H9 (cell line): ENCODE results near the gene ZNF750. TPM values are rescaled to one million over a fixed set of nuclear protein-coding genes. Genes with fewer than 3 reads are reported as not detected.

Source experiments
- DNase-seq: peaks from one replicate; pipeline ENCODE4 v3.0.0-alpha.2; 2017
- H2AFZ ChIP-seq: one replicate; pipeline ENCODE4 v1.6.1; 2013; ENCODE audit warnings: mild to moderate bottlenecking, low read length, control low read depth, moderate library complexity
- H2AK5ac ChIP-seq: 2 replicates; pipeline ENCODE4 v1.6.1; 2013; ENCODE audit warnings: low read length, control low read depth, mixed read lengths; ENCODE audit not compliant: insufficient read length
- H2BK120ac ChIP-seq: one replicate; pipeline ENCODE4 v1.6.1; 2013; ENCODE audit warnings: low read depth, mild to moderate bottlenecking, low read length, control low read depth, inconsistent platforms; ENCODE audit not compliant: poor library complexity, severe bottlenecking
- H2BK12ac ChIP-seq: 2 replicates; pipeline ENCODE4 v1.6.1; 2013; ENCODE audit warnings: low read length, control low read depth, mixed read lengths, low read depth; ENCODE audit not compliant: insufficient read length
- H2BK15ac ChIP-seq: 2 replicates; pipeline ENCODE4 v1.6.1; 2013; ENCODE audit warnings: low read depth, low read length, control low read depth
- H2BK20ac ChIP-seq: one replicate; pipeline ENCODE4 v1.6.1; 2013; ENCODE audit warnings: low read depth, mild to moderate bottlenecking, low read length, control low read depth, inconsistent platforms; ENCODE audit not compliant: poor library complexity, severe bottlenecking
- H2BK5ac ChIP-seq: 2 replicates; pipeline ENCODE4 v1.6.1; 2013; ENCODE audit warnings: low read length, control low read depth, mixed read lengths; ENCODE audit not compliant: insufficient read length
- H3K14ac ChIP-seq: 2 replicates; pipeline ENCODE4 v1.6.1; 2013; ENCODE audit warnings: low read length, control low read depth; ENCODE audit not compliant: insufficient read depth
- H3K18ac ChIP-seq: 2 replicates; pipeline ENCODE4 v1.6.1; 2013; ENCODE audit warnings: low read depth, mild to moderate bottlenecking, mixed read lengths, low read length, control low read depth; ENCODE audit not compliant: insufficient read length
- H3K23ac ChIP-seq: 2 replicates; pipeline ENCODE4 v1.6.1; 2013; ENCODE audit warnings: low read length, control low read depth, mixed read lengths, low read depth; ENCODE audit not compliant: insufficient read length
- H3K23me2 ChIP-seq: 2 replicates; pipeline ENCODE4 v1.6.1; 2013; ENCODE audit warnings: low read depth, mild to moderate bottlenecking, mixed read lengths, low read length, control low read depth; ENCODE audit not compliant: insufficient read length, poor library complexity, severe bottlenecking
- H3K27ac ChIP-seq: 2 replicates; pipeline ENCODE4 v1.5.1; 2013; ENCODE audit warnings: low read length, control low read depth, mixed read lengths, low read depth; ENCODE audit not compliant: insufficient read length
- H3K27me3 ChIP-seq: 2 replicates; pipeline ENCODE4 v1.6.1; 2013; ENCODE audit warnings: low read length, control low read depth, inconsistent platforms; ENCODE audit not compliant: insufficient read depth
- H3K4ac ChIP-seq: 2 replicates; pipeline ENCODE4 v1.6.1; 2013; ENCODE audit warnings: low read depth, mild to moderate bottlenecking, control low read depth, inconsistent platforms, low read length, moderate library complexity
- H3K4me1 ChIP-seq: 2 replicates; pipeline ENCODE4 v1.6.1; 2013; ENCODE audit warnings: low read length, control low read depth, inconsistent platforms; ENCODE audit not compliant: insufficient read depth
- H3K4me2 ChIP-seq: 2 replicates; pipeline ENCODE4 v1.6.1; 2013; ENCODE audit warnings: low read length, control low read depth, mixed read lengths; ENCODE audit not compliant: insufficient read length, insufficient read depth
- H3K56ac ChIP-seq: 2 replicates; pipeline ENCODE4 v1.6.1; 2013; ENCODE audit warnings: low read depth, mild to moderate bottlenecking, mixed read lengths, low read length, control low read depth; ENCODE audit not compliant: insufficient read length
- H3K79me1 ChIP-seq: 2 replicates; pipeline ENCODE4 v1.6.1; 2013; ENCODE audit warnings: low read depth, mild to moderate bottlenecking, moderate library complexity, low read length, control low read depth, inconsistent platforms; ENCODE audit not compliant: insufficient read depth, poor library complexity, severe bottlenecking
- H3K79me2 ChIP-seq: 2 replicates; pipeline ENCODE4 v1.6.1; 2013; ENCODE audit warnings: low read length, control low read depth, inconsistent platforms; ENCODE audit not compliant: insufficient read depth
- H3K9ac ChIP-seq: 2 replicates; pipeline ENCODE4 v1.6.1; 2013; ENCODE audit warnings: low read length, control low read depth, mixed read lengths; ENCODE audit not compliant: insufficient read length; ENCODE audit errors: extremely low read depth
- H3K9me3 ChIP-seq: one replicate; pipeline ENCODE4 v1.6.1; 2013; ENCODE audit warnings: low read depth, low read length, inconsistent platforms; ENCODE audit not compliant: control insufficient read depth
- H3T11ph ChIP-seq: one replicate; pipeline ENCODE4 v1.6.1; 2013; ENCODE audit warnings: mild to moderate bottlenecking, low read length, control low read depth, inconsistent platforms
- H4K20me1 ChIP-seq: one replicate; pipeline ENCODE4 v1.6.1; 2013; ENCODE audit not compliant: control insufficient read depth, insufficient read length, insufficient read depth
- H4K5ac ChIP-seq: 2 replicates; pipeline ENCODE4 v1.6.1; 2013; ENCODE audit warnings: low read depth, mild to moderate bottlenecking, mixed read lengths, low read length, control low read depth; ENCODE audit not compliant: insufficient read length
- H4K8ac ChIP-seq: replicated peaks from 2 replicates; pipeline ENCODE4 v1.6.1; 2013; ENCODE audit warnings: low read length, control low read depth, mixed read lengths, low read depth; ENCODE audit not compliant: insufficient read length
- H4K91ac ChIP-seq: 2 replicates; pipeline ENCODE4 v1.6.1; 2013; ENCODE audit warnings: low read depth, mild to moderate bottlenecking, moderate library complexity, mixed read lengths, low read length, control low read depth; ENCODE audit not compliant: insufficient read length
- H3K27ac Mint-ChIP-seq, 3 experiments: 2 replicates in 2 of 3; 3 replicates in 1 of 3; pipeline ENCODE4 v1.8.0; 2020 to 2021; ENCODE audit warnings: mixed read lengths in 3 of 3, mild to moderate bottlenecking in 1 of 3, moderate library complexity in 1 of 3
- H3K27me3 Mint-ChIP-seq: 2 replicates; pipeline ENCODE4 v1.8.0; 2021; ENCODE audit warnings: low read depth, mild to moderate bottlenecking, moderate library complexity, mixed read lengths
- H3K36me3 Mint-ChIP-seq, 3 experiments: 2 replicates in 2 of 3; 3 replicates in 1 of 3; pipeline ENCODE4 v1.8.0; 2020 to 2021; ENCODE audit warnings: low read depth in 3 of 3, mixed read lengths in 3 of 3; ENCODE audit not compliant: insufficient read depth in 1 of 3
- H3K4me1 Mint-ChIP-seq, 2 experiments: 2 replicates each; pipeline ENCODE4 v1.8.0; 2020; ENCODE audit warnings: mixed read lengths in 2 of 2
- H3K4me3 Mint-ChIP-seq, 2 experiments: 2 replicates in 1 of 2; 3 replicates in 1 of 2; pipeline ENCODE4 v1.8.0; 2020 to 2021; ENCODE audit warnings: mild to moderate bottlenecking in 2 of 2, mixed read lengths in 2 of 2, moderate library complexity in 1 of 2
- H3K9me3 Mint-ChIP-seq, 2 experiments: 2 replicates in 1 of 2; 3 replicates in 1 of 2; pipeline ENCODE4 v1.8.0; 2020; ENCODE audit warnings: mild to moderate bottlenecking in 2 of 2, mixed read lengths in 2 of 2, moderate library complexity in 1 of 2
- WGBS: extraction: QIAGEN DNeasy Blood & Tissue Kit; methylation state at CpG from one replicate; pipeline ENCODE4 v1.1.7; 2013; ENCODE audit warnings: missing lambda C conversion rate, low lambda C conversion rate, mixed read lengths; ENCODE audit not compliant: insufficient read length; ENCODE audit errors: extremely low coverage; 5-methylcytosine and 5-hydroxymethylcytosine counted together
- total RNA-seq: library from RNA; stranded (reverse); gene quantifications from 2 replicates; pipeline ENCODE4 v1.2.1, GENCODE V29; 2021
- TF ChIP-seq, protein P1 (sequence below): fragments of 200-600 bp; sonication (generic); conservative IDR thresholded peaks from 3 replicates; pipeline ENCODE4 v1.8.0; 2021; ENCODE audit warnings: antibody characterized with exemption, mild to moderate bottlenecking

Gene ZNF750
- total RNA-seq, 1 experiment from 2014 or later, result not detected

GRCh38 chr17:82779541-82779940 lies 60.3 kb downstream of the ZNF750 start:
- H2BK120ac ChIP-seq, result no peak overlapping the region
- H3K14ac ChIP-seq, result no peak overlapping the region; the same call in 1 of the 2 replicates
- no peak for DNase-seq
- H2BK15ac ChIP-seq, result no peak overlapping the region
- H3K18ac ChIP-seq, result no peak overlapping the region
- Mint-ChIP-seq H3K27me3 (no peaks in the 10 kb centered on the region), H3K4me3 (no peak overlapping the region), H3K4me1 (peaks cover 5 to 10% of the 10 kb centered on the region in 2 experiments), H3K9me3 (peaks cover 0 to 5% of the 10 kb centered on the region in 2 experiments; a peak in 3 of 5 replicates), H3K36me3 (peaks cover 44 to 62% (median 48%) of the 10 kb centered on the region in 3 experiments), H3K27ac (no peak overlapping the region)
- H3K4me1 ChIP-seq, result no peaks in the 10 kb centered on the region
- no peak overlapping the region for H4K5ac ChIP-seq
- no peak overlapping the region for H3T11ph ChIP-seq
- no peak overlapping the region for H4K91ac ChIP-seq
- no peak overlapping the region for H3K56ac ChIP-seq
- H3K4me2 ChIP-seq, result no peak overlapping the region
- H2BK5ac ChIP-seq, result no peak overlapping the region
- H3K79me2 ChIP-seq, result no peaks in the 10 kb centered on the region; the same call in 1 of the 2 replicates
- H3K79me1 ChIP-seq, result peaks cover 2% of the 10 kb centered on the region
- H3K9ac ChIP-seq, result no peak overlapping the region
- no peak overlapping the region for H3K27ac ChIP-seq
- H3K27me3 ChIP-seq, result no peaks in the 10 kb centered on the region
- no peak overlapping the region for H4K8ac ChIP-seq
- H3K23ac ChIP-seq, result no peak overlapping the region
- H3K4ac ChIP-seq, result no peak overlapping the region
- no peak overlapping the region for H2BK12ac ChIP-seq
- H2AFZ ChIP-seq, result no peak overlapping the region
- no peak overlapping the region for H2BK20ac ChIP-seq
- H4K20me1 ChIP-seq, result no peaks in the 10 kb centered on the region
- no CpG with 5 or more reads among the region's 23 CpGs for WGBS
- H2AK5ac ChIP-seq, result no peak overlapping the region
- no peaks in the 10 kb centered on the region for H3K9me3 ChIP-seq
- TF ChIP-seq, protein P1, sequence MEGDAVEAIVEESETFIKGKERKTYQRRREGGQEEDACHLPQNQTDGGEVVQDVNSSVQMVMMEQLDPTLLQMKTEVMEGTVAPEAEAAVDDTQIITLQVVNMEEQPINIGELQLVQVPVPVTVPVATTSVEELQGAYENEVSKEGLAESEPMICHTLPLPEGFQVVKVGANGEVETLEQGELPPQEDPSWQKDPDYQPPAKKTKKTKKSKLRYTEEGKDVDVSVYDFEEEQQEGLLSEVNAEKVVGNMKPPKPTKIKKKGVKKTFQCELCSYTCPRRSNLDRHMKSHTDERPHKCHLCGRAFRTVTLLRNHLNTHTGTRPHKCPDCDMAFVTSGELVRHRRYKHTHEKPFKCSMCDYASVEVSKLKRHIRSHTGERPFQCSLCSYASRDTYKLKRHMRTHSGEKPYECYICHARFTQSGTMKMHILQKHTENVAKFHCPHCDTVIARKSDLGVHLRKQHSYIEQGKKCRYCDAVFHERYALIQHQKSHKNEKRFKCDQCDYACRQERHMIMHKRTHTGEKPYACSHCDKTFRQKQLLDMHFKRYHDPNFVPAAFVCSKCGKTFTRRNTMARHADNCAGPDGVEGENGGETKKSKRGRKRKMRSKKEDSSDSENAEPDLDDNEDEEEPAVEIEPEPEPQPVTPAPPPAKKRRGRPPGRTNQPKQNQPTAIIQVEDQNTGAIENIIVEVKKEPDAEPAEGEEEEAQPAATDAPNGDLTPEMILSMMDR, result no peak
- peaks cover 4% of the 10 kb centered on the region for H3K23me2 ChIP-seq

Other genes with a start within 250 kb of the ZNF750 start
- gene WDR45B, start 191.6 kb downstream of the ZNF750 start, total RNA-seq, result 105 and 110 TPM in 2 replicates
- 3.5 and 5.1 TPM in 2 replicates for gene RAB40B, start 141.3 kb downstream of the ZNF750 start, total RNA-seq
- 31.9 and 32.9 TPM in 2 replicates for gene FN3KRP, start 123.3 kb downstream of the ZNF750 start, total RNA-seq
- gene FN3K, start 104.4 kb downstream of the ZNF750 start, total RNA-seq, result 23.6 and 28.3 TPM in 2 replicates
- 123 and 129 TPM in 2 replicates for gene TBCD, start 88.0 kb downstream of the ZNF750 start, total RNA-seq
- 19.4 and 21.4 TPM in 2 replicates for gene METRNL, start 239.6 kb upstream of the ZNF750 start, total RNA-seq